IPS-20b (cell line): ENCODE results near the gene SIGLEC6.

ENCODE experiments used
- H3K27ac ChIP-seq: one replicate; pipeline ENCODE4 v1.5.1; 2013; ENCODE audit warnings: low read length
- H3K27me3 ChIP-seq: 2 replicates; pipeline ENCODE4 v1.6.1; 2013; ENCODE audit warnings: mild to moderate bottlenecking, low read length, inconsistent platforms; ENCODE audit not compliant: insufficient read depth
- H3K36me3 ChIP-seq: 2 replicates; pipeline ENCODE4 v1.6.1; 2013; ENCODE audit warnings: low read depth, mild to moderate bottlenecking, inconsistent platforms, low read length, moderate library complexity; ENCODE audit not compliant: insufficient read depth
- H3K4me1 ChIP-seq: 2 replicates; pipeline ENCODE4 v1.6.1; 2013; ENCODE audit warnings: mild to moderate bottlenecking, control low read depth, inconsistent platforms, low read length, moderate library complexity; ENCODE audit not compliant: insufficient read depth
- H3K4me3 ChIP-seq: 2 replicates; pipeline ENCODE4 v1.5.1; 2013; ENCODE audit warnings: mild to moderate bottlenecking, low read length, inconsistent platforms
- H3K9ac ChIP-seq: 2 replicates; pipeline ENCODE4 v1.6.1; 2013; ENCODE audit warnings: low read depth, mild to moderate bottlenecking, inconsistent platforms, low read length, moderate library complexity
- H3K9me3 ChIP-seq: 2 replicates; pipeline ENCODE4 v1.6.1; 2013; ENCODE audit warnings: mild to moderate bottlenecking, low read depth, low read length, inconsistent platforms; ENCODE audit not compliant: insufficient read depth

The SIGLEC6 gene

DNA sequence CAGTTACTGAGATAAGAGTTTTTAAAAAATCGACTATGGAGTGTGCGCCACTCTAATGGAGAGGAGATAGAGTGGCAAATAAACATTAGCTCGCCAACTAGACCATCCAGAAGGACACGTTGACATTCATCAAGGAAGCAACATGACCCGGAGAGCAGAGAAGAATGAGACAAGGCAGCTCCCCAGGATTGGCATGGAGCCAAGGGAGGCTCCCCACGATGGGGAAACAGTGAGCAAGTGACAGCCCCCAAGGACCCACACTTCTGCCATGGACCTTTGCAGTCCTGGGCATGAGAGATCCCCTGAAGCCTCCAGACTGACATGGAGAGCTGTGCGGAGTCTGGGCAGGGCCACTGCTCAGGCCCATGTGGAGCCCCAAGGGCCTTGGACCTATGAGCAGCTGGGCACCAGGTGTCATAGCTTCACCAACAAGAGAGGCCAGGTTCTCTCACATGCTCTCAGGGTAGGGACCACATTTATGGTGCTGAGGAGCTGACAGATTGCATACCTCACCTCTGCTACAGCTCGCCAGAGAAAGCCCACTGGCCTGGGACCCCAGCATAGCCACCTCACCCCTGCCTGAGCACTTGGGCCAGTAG lies 6.7 kb downstream of the SIGLEC6 start:
- Histone ChIP-seq H3K9me3 (peaks cover 72% of the 10 kb centered on the region; the same call in 1 of the 2 replicates), H3K4me1 (no peaks in the 10 kb centered on the region), H3K4me3 (no peak overlapping the region), H3K27me3 (no peaks in the 10 kb centered on the region), H3K27ac (no peak overlapping the region), H3K9ac (no peak overlapping the region), H3K36me3 (no peaks in the 10 kb centered on the region)

DNA sequence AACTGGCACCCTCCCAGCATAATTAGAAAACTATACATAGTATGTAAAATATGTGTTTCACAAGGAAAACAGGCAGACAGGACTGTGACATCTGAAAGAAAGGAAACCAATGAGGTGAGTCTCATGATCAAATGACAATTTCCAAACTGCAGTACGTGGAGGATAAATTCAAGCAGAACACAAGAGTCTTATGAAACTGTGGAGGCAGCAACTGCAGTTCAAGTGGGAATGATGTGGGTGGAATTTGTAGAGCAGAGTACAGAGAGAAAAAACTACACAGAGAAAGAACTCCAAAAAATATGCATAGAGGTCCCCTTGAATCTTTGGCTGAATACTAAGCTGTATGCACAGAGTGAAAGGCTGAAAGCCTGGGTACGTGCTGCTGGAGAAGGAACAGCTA lies 9.7 kb downstream of the SIGLEC6 start:
- H3K4me3 ChIP-seq: no peak overlapping the region
- no peaks in the 10 kb centered on the region for H3K27me3 ChIP-seq
- no peak overlapping the region for H3K27ac ChIP-seq
- H3K9ac ChIP-seq: no peak overlapping the region
- H3K4me1 ChIP-seq: no peaks in the 10 kb centered on the region
- H3K9me3 ChIP-seq: peaks cover 68% of the 10 kb centered on the region; the same call in 1 of the 2 replicates
- H3K36me3 ChIP-seq: no peaks in the 10 kb centered on the region

DNA sequence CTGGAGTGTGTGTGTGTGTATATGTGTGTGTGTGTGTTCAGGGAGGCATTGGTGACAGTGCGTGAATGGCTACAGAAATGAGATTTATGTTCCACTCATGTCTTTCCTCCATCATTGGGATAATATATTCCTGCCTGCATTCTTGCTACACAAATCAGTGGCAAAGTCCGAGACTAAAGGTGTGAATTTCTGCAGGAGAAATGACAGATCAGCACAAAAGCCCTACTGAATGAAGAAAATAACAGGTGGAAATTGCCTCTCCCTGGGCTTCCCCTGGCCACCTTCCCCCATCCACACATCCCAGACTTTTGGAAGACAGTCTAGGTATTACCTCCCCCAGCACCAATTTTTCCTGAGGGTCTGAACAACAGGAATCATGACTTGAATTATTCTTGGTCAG lies 10.1 kb downstream of the SIGLEC6 start:
- no peaks in the 10 kb centered on the region for H3K27me3 ChIP-seq
- H3K27ac ChIP-seq: no peak overlapping the region
- H3K36me3 ChIP-seq: no peaks in the 10 kb centered on the region

DNA sequence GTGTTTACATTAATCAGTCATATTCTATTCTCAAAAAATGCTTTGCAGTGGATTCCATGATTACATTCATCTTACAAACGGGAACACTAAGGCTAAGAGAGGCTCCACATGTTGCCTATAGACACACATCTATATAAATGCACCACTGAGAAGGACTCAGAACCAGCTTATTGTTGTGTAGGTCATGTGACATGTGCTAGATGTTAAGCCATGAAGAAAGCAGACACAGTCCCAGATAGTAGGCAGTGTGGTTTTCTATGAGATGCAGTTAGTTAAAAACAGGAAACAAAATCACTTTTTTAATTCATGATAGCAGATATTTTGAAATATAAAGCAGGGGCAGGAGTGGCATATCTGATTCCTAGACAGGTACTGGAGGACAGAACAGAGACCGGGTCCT lies 10.7 kb downstream of the SIGLEC6 start:
- no peaks in the 10 kb centered on the region for H3K36me3 ChIP-seq
- H3K4me1 ChIP-seq: no peaks in the 10 kb centered on the region
- no peak overlapping the region for H3K9ac ChIP-seq
- no peak overlapping the region for H3K4me3 ChIP-seq
- H3K9me3 ChIP-seq: peaks cover 59% of the 10 kb centered on the region; the same call in 1 of the 2 replicates
- no peaks in the 10 kb centered on the region for H3K27me3 ChIP-seq
- no peak overlapping the region for H3K27ac ChIP-seq

More for the DNA sequence above, 10.1 kb downstream of the SIGLEC6 start:
- Histone ChIP-seq H3K9me3 (peaks cover 65% of the 10 kb centered on the region; the same call in 1 of the 2 replicates), H3K4me1 (no peaks in the 10 kb centered on the region), H3K9ac (no peak overlapping the region), H3K4me3 (no peak overlapping the region)

DNA sequence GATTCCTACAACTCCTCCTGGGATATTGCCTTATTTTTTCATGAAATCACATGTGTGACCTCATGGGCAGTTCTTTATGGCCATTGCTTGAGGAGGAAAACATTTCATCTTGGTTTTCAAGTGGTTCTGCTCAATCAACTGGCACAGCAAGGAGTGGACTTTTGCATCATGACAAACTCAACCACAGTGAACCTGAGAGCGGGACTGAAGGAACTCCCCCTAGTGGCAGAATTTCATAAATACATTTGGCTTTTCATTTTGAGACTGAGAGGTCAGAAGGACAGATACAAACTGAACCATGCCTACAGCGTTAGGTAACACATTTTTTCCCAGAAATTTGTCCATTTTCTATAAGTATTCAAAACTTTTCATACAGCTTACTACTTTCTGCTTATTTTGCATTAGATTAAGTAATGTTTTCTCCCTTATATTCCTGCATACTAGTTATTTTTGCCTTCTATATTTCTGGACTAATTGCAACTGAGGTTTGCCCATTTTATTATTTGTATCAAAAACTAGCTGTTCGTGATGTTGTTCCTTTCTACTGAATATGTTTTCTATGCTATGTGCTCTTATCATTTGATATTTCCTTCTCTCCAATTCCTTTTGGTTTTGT lies 16.5 kb downstream of the SIGLEC6 start:
- no peak overlapping the region for H3K27ac ChIP-seq
- peaks cover 23% of the 10 kb centered on the region; the same call in 1 of the 2 replicates for H3K9me3 ChIP-seq
- H3K36me3 ChIP-seq: no peaks in the 10 kb centered on the region
- no peak overlapping the region for H3K9ac ChIP-seq
- H3K4me1 ChIP-seq: no peaks in the 10 kb centered on the region
- H3K4me3 ChIP-seq: no peak overlapping the region
- peaks cover 10% of the 10 kb centered on the region; the same call in 1 of the 2 replicates for H3K27me3 ChIP-seq

DNA sequence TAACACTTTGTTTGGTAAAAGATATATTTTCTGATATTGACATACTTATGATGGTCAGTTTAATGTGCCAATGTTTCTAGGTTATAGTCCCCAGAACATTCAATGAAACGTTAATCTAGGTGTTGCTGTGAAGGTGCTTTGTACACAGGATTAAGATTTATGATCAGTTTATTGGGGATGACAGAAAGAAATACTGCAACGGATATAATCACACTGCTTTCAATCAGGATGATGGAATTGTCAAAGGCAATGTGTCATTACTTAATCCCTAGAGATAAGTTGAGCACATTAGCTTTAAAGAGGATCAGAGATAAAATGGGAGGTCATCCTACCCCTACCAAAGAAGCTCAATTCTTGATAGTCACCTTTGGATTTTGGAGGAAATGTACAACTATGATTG lies 17.5 kb downstream of the SIGLEC6 start:
- no peak overlapping the region for H3K9ac ChIP-seq
- H3K4me3 ChIP-seq: no peak overlapping the region
- H3K36me3 ChIP-seq: no peaks in the 10 kb centered on the region
- no peaks in the 10 kb centered on the region for H3K4me1 ChIP-seq
- peaks cover 15% of the 10 kb centered on the region; the same call in 1 of the 2 replicates for H3K9me3 ChIP-seq
- H3K27ac ChIP-seq: no peak overlapping the region
- H3K27me3 ChIP-seq: peaks cover 10% of the 10 kb centered on the region; the same call in 1 of the 2 replicates

- H3K4me3 ChIP-seq: no peak overlapping the region
- H3K9ac ChIP-seq: no peak overlapping the region
- H3K27ac ChIP-seq: no peak overlapping the region
- H3K27me3 ChIP-seq: peaks cover 10% of the 10 kb centered on the region; the same call in 1 of the 2 replicates
- no peaks in the 10 kb centered on the region for H3K4me1 ChIP-seq
- peaks cover 16% of the 10 kb centered on the region; the same call in 1 of the 2 replicates for H3K9me3 ChIP-seq
- H3K36me3 ChIP-seq: no peaks in the 10 kb centered on the region
These were observed 20.1 kb downstream of the SIGLEC6 start for GRCh38 chr19:51511353-51511752.

GRCh38 chr19:51509823-51510660 lies 21.4 kb downstream of the SIGLEC6 start:
- no peak overlapping the region for H3K9ac ChIP-seq
- peaks cover 24% of the 10 kb centered on the region; the same call in 1 of the 2 replicates for H3K9me3 ChIP-seq
- H3K27ac ChIP-seq: no peak overlapping the region
- H3K4me3 ChIP-seq: no peak overlapping the region
- no peaks in the 10 kb centered on the region for H3K36me3 ChIP-seq
- H3K4me1 ChIP-seq: no peaks in the 10 kb centered on the region
- H3K27me3 ChIP-seq: peaks cover 10% of the 10 kb centered on the region; the same call in 1 of the 2 replicates

- no peaks in the 10 kb centered on the region for H3K4me1 ChIP-seq
- H3K27ac ChIP-seq: no peak overlapping the region
- no peak overlapping the region for H3K9ac ChIP-seq
- H3K4me3 ChIP-seq: no peak overlapping the region
- peaks cover 9% of the 10 kb centered on the region; the same call in 1 of the 2 replicates for H3K27me3 ChIP-seq
- no peaks in the 10 kb centered on the region for H3K36me3 ChIP-seq
- H3K9me3 ChIP-seq: peaks cover 39% of the 10 kb centered on the region
These were observed 23.3 kb downstream of the SIGLEC6 start for GRCh38 chr19:51508059-51508733.

DNA sequence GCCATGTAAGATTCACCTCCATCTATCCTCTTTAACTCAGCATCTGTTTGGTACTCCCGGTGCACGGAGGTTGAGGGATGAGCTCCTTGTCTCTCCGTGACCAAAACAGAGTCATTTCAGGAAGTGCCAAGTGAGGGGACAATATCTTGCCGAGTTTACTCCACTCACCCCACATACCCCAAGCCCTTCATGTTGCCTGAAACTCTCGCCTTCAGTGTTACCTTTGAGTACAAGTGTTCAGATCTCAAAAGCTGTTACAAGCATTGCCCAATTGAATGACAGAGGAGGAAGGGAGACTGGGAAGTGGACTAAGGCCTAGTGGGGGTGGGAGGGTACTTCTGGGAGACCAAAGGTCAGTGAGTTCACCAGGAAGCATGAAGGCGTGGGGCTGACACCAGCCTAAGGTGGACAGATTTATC lies 23.8 kb downstream of the SIGLEC6 start:
- Histone ChIP-seq H3K27me3 (0 out of 2 replicates have a peak, but pooled peaks cover 6% of the 10 kb centered on the region), H3K9ac (no peak overlapping the region), H3K4me3 (no peak overlapping the region), H3K27ac (no peak overlapping the region), H3K36me3 (no peaks in the 10 kb centered on the region), H3K9me3 (peaks cover 41% of the 10 kb centered on the region), H3K4me1 (no peaks in the 10 kb centered on the region)

GRCh38 chr19:51507192-51507591 lies 24.3 kb downstream of the SIGLEC6 start:
- Histone ChIP-seq H3K9me3 (peaks cover 45% of the 10 kb centered on the region), H3K4me1 (no peaks in the 10 kb centered on the region), H3K27ac (no peak overlapping the region), H3K36me3 (no peaks in the 10 kb centered on the region), H3K27me3 (0 out of 2 replicates have a peak, but pooled peaks cover 1% of the 10 kb centered on the region), H3K4me3 (no peak overlapping the region), H3K9ac (no peak overlapping the region)
